GM10266 (cell line): Measurements from ENCODE around the gene DHRS13.

Experiments
- DNase-seq: peaks from one replicate; pipeline ENCODE4 v3.0.0; 2012; ENCODE audit errors: extremely low spot score
- TF ChIP-seq, protein P1 (sequence below): IDR thresholded peaks from 2 replicates; pipeline ENCODE4 v1.5.1; 2012; ENCODE audit warnings: mild to moderate bottlenecking, low read depth; ENCODE audit not compliant: control insufficient read depth, insufficient read depth; ENCODE audit errors: missing control alignments

The DHRS13 gene

DNA sequence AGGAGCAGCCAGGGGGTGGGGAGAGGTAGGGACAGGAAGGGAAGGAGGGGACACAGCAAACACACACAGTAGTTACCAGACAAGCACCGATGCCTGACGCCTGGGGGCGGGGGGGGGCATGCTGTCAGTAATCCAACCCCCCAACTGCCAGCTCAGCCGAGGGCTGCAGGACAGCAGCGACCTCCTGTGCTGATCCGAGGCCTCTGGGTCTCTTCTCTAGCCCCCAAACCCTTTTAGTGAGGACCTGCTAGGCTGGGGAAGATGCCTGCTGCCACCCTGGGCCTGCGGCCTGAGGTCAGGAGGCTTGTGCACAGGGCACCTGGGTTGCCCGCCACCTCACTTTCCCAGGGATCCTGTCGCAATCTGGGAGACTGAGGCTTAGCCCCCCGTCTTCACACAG is 16.9 kb downstream of the DHRS13 start:
- TF ChIP-seq, protein P1, sequence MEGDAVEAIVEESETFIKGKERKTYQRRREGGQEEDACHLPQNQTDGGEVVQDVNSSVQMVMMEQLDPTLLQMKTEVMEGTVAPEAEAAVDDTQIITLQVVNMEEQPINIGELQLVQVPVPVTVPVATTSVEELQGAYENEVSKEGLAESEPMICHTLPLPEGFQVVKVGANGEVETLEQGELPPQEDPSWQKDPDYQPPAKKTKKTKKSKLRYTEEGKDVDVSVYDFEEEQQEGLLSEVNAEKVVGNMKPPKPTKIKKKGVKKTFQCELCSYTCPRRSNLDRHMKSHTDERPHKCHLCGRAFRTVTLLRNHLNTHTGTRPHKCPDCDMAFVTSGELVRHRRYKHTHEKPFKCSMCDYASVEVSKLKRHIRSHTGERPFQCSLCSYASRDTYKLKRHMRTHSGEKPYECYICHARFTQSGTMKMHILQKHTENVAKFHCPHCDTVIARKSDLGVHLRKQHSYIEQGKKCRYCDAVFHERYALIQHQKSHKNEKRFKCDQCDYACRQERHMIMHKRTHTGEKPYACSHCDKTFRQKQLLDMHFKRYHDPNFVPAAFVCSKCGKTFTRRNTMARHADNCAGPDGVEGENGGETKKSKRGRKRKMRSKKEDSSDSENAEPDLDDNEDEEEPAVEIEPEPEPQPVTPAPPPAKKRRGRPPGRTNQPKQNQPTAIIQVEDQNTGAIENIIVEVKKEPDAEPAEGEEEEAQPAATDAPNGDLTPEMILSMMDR: no peak
- DNase-seq: no peak

DNA sequence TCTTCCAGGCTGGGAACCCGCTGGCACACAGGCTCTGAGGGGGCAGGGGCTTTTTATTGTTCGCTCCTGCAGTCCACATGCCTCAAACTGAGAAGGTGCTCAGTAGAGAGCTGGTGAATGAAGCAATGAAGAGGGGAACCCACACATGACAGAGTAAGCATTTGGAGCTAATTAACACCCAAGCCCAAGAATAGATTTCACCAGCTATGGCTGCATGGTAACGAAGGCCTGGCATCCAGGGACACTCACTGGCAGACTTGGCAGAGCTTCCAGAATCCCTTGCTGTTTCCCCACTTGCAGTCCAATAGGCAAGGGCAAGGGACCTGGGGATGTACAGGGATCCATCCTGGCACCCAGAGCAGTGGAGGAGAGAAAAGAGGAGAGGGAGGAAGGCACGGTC is 17.5 kb downstream of the DHRS13 start:
- TF ChIP-seq, protein P1: no peak
- DNase-seq: no peak

DNA sequence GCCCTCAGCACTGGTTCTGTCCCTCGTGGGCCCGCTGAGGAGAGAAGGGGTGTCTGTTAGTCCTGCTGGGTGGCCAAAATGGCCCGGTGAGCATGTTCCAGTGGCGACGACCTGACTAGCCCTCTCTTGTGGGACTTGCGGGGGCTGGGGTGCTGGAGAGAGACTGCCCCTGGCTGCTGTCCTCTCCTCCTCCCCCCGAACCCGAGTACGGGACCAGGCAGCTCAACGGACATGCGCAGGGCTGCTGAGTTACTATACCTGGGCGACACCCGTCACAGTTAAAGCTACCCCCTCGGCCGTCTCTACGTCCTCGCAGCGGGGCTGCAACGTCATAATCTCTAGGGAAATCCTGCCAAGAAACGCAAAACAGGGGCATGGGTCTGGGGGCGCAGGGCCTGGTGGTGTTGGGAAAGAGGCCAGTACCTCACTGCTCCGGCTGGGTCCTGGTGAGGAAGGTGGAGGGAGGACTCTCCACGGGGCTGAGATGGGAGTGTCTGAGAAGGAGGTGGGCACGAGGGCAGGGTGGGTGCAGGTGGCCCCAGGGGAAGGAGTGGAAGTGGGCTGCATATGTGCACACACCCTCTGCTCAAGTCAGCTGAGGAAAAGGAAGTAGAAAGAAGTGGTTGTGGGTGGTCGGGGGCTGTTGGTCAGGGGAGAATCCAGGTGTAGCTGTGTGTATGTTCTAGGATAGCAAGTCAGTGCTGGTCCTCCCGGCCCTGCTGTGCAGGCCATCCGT is 18.7 kb downstream of the DHRS13 start:
- DNase-seq: no peak
- TF ChIP-seq, protein P1: no peak

DNA sequence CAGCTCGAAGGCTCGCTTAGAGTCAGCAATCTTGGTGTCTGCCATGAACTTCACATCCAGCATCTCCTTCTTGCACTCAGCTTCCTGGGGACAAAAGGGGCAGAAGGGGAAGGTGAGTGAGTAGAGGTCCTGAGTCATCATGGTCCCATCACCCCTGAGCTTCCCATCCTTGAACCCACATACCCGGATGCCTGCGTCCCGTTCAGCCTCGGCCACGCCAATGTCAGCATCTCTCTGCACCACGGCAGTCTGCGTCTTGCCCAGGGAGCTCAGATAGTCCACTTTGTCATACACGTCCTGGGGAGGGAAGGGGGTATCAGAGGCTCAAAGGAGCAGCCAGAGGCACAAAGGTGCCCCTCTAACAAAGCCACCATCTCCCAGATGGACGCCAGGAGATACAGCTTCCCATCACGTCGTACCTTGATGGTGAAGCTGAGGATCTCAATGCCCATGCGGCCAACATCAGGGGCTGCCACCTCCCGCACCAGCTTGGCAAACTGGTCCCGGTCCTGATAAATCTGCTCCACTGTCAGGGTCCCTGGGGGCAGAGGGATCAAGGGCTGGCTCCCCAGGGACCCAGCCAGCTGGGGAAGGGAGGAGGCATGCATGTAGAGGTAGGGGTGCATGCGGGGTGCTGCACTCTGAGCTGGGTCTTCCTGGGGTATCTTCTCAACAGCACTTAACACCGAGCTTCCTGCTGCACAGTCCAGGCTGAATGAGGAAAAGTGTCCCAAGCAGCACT is 20.6 kb downstream of the DHRS13 start:
- no peak for DNase-seq
- TF ChIP-seq, protein P1: no peak

DNA sequence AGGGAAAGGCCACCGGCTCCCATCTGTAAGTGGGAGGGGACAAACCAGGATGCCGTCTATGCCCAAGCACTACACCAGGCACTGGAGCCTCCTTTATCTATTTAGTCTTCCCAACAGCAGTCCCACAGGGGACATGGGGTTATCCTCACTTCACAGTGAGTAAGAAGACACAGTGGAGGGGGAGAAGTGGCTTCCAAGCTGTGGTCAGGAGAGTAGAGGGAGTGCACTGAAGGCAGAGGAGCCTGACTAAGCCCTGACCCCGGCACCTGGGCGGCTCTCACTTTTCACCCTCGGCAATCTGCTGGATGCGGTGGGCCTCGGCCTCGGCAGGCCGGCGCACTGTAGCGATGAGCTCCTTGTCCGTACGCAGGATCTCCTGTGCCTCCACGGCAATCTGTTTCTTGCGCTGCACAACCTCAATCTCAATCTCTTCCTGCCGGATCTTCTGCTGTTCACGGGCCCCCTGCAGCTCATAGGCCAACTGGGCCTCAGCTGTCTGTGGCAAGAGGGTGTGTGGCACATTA is 21.3 kb downstream of the DHRS13 start:
- TF ChIP-seq, protein P1: no peak
- DNase-seq: no peak

DNA sequence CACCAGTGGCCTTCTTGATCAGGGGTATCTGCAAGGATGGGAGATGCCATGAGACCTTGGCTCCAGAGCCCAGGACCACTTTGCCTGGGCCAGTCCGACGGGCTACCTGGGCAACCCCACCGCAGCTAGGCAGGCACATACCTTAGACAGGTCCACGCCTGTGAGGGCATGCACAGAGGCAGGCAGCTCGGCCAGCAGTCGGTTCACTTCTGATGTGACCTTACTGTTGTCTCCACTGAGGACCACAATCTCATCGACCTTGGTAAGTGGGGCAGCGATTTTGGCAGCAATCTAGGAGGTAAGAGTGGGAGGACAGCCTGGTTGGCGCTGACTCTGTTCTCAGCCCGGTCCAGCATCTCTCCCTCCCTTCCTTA is 22.3 kb downstream of the DHRS13 start:
- no peak for DNase-seq
- TF ChIP-seq, protein P1: no peak

DNA sequence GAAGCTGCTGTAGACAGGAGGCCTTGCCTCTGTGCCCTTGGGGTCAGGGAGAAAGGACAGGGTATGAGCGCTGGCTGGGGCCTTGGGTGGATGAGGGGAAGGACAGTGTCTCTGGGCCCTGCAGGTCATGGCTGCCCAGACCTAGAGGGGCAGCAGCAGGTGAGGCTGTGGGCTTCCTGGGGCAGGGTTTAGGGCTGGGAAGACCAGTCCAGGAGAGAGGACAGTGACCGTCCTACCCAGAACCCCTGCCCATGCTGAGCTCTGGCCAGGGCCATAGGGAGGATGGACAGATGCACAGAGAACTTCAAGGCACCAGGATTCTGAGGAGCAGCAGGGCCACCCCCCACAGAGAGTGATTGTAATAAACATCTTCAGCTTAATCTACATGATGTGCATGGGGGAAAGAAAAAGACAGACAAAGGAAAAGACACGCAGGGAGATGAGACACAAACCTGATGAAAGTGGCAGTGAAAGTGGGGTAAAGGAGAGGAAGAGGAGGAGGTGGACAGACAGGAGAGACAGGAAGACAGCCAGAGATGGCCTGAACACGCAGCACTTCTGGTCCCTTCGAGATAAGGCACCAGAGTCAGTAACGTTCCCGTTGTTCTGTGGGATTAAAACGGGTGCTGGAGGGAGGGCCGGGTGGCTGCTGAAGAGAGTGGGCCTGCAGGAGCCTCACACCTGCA is 22.9 kb downstream of the DHRS13 start:
- no peak for DNase-seq
- TF ChIP-seq, protein P1: no peak
